Inflammatory macrophage (primary cell): ENCODE measurements around the gene APLP2.

Experiments used
- DNase-seq, 2 donors: peaks; one replicate each; pipeline ENCODE4 v3.0.0-alpha.2; 2020 to 2022

Gene APLP2

GRCh38 chr11:130120045-130120444, 50.4 kb downstream of the APLP2 start:
- no peak for DNase-seq

DNA sequence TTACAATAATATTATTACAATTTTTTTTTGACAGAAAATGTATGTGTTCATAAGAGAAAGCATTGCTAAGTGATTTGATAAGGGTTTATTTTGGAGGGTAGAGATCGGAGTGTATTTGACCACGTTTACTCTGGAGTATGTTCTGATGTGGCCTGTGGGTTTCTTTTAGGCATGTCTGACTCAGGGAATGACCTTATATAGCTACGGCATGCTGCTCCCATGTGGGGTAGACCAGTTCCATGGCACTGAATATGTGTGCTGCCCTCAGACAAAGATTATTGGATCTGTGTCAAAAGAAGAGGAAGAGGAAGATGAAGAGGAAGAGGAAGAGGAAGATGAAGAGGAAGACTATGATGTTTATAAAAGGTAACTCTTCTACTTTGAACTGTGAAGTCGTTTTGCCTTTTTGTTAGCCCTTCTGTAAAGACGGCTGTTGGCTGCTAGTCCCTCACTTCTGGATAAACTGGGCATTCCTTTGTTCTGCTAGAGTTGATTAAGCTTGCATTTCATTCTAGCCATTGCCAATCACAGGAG, 51.8 kb downstream of the APLP2 start:
- DNase-seq = peak in 1 of 2 donors; percentile 9

DNA sequence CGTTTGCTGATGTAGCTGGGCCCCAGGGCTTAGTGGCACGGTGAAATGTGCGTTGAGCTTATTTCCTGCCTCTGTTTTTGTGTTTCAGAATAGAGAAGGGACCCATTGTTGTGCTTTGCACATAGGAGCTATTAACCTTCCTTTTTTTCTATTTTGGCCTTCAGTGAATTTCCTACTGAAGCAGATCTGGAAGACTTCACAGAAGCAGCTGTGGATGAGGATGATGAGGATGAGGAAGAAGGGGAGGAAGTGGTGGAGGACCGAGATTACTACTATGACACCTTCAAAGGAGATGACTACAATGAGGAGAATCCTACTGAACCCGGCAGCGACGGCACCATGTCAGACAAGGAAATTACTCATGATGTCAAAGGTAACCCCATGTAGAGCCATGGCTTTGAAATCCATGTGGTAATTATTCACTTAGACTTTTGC, 52.5 kb downstream of the APLP2 start:
- peak; percentile 32 to 38 for DNase-seq

DNA sequence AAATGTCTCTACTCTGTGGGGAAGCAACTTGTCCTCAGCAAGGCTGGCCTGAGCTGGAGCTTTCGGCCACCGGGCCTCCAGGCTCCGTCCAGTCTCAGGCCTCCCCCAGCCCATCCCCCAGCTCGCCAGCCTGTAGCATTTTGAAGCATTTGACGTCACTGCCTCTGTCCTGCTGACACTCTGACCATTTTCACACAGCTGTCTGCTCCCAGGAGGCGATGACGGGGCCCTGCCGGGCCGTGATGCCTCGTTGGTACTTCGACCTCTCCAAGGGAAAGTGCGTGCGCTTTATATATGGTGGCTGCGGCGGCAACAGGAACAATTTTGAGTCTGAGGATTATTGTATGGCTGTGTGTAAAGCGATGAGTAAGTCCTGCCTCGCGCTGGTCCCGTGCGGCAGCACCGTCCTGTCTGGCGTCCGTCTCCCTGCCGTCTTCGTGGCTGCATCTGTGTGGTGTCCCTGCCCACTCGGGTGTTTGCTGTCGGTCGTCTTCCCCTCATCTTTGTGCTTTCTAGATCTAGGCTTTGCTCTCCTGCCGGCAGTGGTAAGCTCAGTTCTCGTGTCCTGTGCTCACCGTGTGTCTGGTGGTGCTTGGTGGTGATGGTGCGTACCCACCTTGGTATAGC, 53.8 kb downstream of the APLP2 start:
- peak in 1 of 2 donors; percentile 28 for DNase-seq

GRCh38 chr11:130124096-130124495, 54.4 kb downstream of the APLP2 start:
- peak; percentile 95 to 99 for DNase-seq

- DNase-seq = no peak
Observed at GRCh38 chr11:130125638-130126037, 55.9 kb downstream of the APLP2 start.

GRCh38 chr11:130126516-130126915, 56.8 kb downstream of the APLP2 start:
- peak; percentile 33 to 46 for DNase-seq

DNA sequence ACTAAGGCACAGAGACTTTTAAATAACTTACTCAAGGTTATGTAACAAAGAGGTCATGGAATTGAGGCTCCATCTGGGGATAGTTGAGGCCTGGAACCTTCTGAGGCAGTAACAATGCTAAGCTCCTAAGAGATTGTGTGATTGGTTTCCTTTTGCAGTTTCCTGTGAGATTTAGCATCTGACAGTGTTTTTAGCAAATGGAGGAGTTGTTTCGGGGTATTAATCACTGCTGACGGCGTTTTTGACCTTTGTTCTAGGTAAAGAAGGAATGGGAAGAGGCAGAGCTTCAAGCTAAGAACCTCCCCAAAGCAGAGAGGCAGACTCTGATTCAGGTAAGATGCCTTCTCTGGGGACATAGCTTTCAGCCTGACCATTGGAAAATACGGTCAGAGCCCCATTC, 57.8 kb downstream of the APLP2 start:
- DNase-seq = no peak

DNA sequence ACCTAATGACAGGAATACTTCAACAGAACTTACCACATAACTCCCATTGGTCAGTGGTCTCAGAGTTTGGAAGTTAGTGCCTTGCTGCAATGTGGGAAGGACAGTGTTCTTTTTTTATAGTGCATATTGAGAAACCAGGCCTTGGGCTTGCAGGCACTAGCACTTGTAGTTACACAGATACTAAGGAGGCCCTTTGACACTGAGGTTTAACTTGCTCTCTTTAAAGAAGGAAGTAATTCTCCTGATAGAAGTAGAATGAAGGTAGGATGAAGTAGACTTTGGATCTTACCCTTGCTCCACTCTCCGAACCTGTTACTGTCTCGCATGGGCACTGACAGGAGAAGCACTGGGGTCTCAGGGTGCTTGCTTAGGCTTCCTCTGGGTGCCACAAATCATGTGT, 58.9 kb downstream of the APLP2 start:
- DNase-seq = no peak

DNA sequence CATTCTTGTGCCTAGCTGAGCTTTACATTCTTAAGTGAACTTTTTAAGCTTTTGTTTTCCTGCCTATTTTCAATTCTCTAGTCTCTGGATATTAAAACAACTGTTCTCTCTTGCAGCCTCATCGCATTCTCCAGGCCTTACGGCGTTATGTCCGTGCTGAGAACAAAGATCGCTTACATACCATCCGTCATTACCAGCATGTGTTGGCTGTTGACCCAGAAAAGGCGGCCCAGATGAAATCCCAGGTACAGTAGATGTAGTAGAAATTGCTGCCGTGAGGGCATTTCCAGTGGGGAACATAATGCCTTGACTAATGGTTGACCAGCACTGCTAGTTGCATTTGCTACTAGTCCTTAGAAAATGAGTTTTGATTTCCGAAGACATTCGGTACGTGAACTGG, 60.2 kb downstream of the APLP2 start:
- DNase-seq = no peak

GRCh38 chr11:130131961-130132850, 62.5 kb downstream of the APLP2 start:
- DNase-seq = peak; percentile 69 to 81

GRCh38 chr11:130133716-130134115, 64.0 kb downstream of the APLP2 start:
- no peak for DNase-seq

DNA sequence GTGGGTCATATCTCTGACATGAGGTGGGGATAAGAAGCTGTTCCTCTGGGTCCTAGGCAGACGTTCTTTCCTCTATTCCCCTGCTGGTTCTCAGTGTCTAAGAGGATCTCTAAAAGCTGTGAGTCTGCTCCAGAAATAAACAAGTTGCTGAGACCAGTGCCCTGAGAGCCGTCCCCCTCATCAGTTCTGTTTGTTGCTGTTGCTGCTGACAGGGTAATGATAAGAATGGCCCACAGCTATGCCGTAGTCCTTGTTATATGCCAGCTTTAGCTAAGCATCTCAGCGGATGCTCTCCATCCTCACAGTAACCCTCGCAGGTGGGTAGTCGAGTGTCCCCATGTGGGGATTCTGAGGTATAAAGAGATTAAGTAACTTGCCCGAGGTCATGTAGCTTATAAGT, 66.4 kb downstream of the APLP2 start:
- no peak for DNase-seq

DNA sequence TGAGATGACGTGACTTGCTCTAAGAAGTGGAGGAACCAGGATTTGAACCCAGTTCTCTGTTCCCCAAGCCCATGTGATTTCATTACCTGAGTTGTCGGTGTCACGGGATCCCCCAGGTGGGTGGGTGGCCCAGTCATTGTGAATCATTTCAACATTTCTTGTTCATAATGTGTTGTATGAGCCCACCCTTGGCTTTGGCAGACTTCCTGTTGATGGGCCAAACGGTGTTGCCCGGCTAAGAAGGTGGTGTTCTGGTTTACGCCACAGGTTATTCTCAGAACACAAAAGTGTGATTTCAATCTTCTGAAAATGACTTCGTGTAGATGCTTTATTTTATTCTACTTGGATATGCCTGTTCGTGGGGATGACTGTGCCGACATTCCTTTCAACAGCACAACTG, 68.3 kb downstream of the APLP2 start:
- DNase-seq = no peak

- no peak for DNase-seq
Observed at GRCh38 chr11:130139401-130139800, 69.7 kb downstream of the APLP2 start.

DNA sequence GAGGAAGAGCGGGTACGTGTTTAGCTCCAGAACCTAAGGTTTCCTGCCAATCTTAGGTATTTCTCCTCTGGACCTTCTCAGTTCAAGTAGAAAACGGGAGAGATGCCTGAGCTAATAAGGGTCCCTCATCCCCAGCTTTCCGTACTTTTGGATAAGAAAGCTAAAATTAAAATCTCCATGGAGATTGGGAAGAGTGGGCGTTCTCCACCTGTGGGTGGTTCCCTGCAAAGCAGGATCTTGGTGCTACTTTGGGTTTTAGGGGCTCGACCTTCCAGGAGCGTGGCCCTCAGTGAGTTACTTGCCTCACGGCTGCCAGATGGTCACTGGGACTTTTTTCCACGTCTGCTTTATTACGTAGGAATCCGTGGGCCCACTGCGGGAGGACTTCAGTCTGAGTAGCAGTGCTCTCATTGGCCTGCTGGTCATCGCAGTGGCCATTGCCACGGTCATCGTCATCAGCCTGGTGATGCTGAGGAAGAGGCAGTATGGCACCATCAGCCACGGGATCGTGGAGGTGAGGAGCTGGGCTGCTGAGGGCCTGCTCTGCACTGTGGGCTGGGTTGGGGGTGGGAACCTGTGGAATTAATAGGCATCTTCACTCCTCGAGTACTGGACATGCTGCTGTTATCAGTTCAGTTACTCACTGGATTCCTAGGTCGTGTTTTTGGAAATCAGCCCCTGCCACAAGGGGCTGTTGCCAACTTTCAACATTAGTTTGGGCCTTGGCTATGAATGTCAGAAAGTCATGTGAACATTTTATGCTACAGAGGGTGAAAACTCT, 72.1 kb downstream of the APLP2 start:
- no peak for DNase-seq

- DNase-seq = no peak
Observed at GRCh38 chr11:130144141-130144540, 74.4 kb downstream of the APLP2 start.

- DNase-seq = no peak
Observed at GRCh38 chr11:130144861-130145281, 75.2 kb downstream of the APLP2 start.

DNA sequence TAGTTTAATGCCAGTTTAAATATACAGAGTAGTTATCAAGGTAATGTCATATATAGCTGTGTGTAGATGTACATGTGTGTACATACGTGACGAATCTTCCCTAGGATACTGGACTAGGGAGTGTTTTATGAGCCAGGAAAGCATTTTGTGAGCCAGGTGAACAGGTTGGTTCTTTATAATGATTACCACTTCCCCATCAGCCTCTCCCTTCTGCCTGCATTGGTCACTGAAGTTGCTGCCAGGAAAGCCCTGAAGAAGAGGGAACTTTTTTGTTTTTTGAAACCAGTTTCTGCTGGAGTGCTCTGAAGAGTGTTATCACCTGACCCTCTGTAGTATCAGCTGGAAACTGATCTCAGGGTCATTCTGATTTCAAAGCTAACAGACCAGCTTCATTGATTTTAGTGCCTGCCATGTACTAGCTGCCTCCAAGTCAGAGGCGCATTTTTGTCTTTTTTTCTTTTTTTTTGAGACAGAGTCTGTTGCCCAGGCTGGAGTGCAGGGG, 75.7 kb downstream of the APLP2 start:
- no peak for DNase-seq

DNA sequence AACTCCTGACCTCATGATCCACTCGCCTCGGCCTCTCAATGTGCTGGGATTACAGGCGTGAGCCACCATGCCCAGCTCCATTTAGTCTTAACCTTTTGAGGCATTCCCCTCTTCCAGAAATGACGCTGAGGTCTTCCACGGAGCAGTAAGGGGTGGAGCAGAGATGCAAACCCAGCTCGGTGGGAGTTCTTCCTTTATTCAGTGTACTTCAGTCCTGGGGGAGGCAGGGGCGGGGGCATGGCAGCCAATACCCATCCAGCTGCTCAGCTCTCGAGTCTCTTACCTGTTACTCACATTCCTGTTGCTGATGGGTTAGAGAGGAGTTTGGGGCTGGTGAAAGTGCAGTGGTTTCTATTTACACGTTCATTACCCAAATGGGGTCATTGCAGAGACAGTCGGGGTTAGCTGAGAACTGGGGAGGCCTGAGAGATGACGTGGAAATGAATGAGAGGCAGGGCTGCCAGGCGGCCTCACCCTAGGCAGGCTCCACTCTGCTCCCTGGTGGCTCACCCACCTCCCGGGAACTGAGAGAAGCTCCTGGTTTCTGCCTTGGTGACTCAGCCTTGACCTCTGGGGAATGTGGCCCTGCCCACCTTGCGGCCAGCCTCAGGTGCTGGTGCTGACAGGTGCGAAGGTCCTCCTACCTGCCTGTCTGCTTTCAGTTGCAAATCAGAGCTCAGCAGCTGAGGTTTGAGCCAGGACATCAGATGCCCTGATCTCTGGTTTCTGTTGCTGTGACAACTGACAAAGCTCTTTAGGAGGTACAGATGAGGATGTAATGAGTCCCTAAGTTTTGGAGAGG, 76.5 kb downstream of the APLP2 start:
- DNase-seq = peak in 1 of 2 donors; percentile 56

DNA sequence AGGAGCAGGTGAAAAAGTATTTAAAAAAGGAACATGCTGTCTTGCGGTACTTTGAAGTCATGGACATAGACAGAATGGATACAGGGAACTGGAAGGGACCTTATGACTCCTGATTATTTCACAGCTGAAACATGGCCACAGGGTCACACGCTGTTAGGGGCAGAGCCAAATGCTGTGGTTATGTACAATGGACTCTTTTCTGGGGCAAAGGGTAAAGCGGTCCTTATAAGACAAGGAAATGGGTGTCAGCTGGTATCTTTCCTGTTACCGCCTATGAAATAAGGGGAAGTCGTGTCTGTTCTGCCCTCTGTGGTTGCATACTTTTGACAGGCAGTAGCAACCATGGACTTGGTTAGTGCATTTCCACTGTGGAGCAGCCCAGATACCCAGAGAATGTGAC, 77.1 kb downstream of the APLP2 start:
- peak; percentile 98 to 99 for DNase-seq

DNA sequence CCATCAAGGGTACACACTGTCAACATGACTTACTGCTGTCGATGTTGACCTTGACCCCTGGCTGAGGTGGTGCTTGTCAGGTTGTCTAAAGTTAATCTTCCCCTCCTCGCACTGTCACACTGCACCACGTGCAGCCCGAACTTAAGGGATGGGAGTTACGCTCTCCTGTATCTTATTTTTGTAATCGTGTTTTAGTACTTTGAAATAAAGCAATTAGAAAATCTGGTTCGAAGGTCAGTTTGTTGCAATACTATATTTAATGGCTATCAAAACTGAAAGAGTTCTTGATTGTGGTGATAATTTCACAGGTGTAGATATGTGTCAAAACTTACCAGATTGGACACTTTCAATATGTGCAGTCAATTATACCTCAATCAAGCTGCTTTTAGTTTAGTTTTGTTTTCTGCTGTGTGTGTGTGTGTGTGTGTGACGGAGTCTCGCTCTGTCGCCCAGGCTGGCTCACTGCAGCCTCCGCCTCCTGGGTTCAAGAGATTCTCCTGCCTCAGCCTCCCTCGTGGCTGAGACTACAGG, 79.2 kb downstream of the APLP2 start:
- DNase-seq = no peak
